ENCODE measurements around the gene MBIP. TPM values are rescaled to one million over a fixed set of nuclear protein-coding genes. Genes with fewer than 3 reads are reported as not detected.

Gene MBIP
- total RNA-seq, 1 experiment from 2014 or later: 27.8 TPM

- TF ChIP-seq CTCF (IDR thresholded peaks at IDR 0.05; ENCODE audit: insufficient read depth in 1 of 2, low read depth in 1 of 2, low read length in 1 of 2, severe bottlenecking in 1 of 2, unreplicated experiment in 1 of 2): no peak
- no peak for DNase-seq
- Mint-ChIP-seq H3K27ac (ENCODE audit: unreplicated experiment) (no peak overlapping the region), H3K27me3 (ENCODE audit: insufficient read depth, unreplicated experiment) (peaks cover 3% of the 10 kb centered on the region), H3K4me1 (ENCODE audit: low read depth, unreplicated experiment) (peaks cover 15% of the 10 kb centered on the region), H3K36me3 (ENCODE audit: insufficient read depth, unreplicated experiment) (peaks cover 4% of the 10 kb centered on the region), H3K4me3 (ENCODE audit: unreplicated experiment) (no peak overlapping the region), H3K9me3 (ENCODE audit: unreplicated experiment) (peaks cover 10% of the 10 kb centered on the region)
- H3K27me3 ChIP-seq (replicated peaks; ENCODE audit: control insufficient read depth, insufficient read depth, low read length): no peaks in the 10 kb centered on the region
- H3K9me3 ChIP-seq: no peaks in the 10 kb centered on the region
- intact Hi-C loops (cut with micrococcal nuclease; ENCODE audit: unreplicated experiment): no loop called here
- POLR2A ChIA-PET: no interaction called here
- CTCF ChIA-PET: no interaction called here
- no peak overlapping the region for H3K4me3 ChIP-seq (ENCODE audit: low read depth, low read length)
- H3K4me1 ChIP-seq: no peaks in the 10 kb centered on the region
- no TSS peak for BruUV-seq (replicated peaks)
- no peaks in the 10 kb centered on the region for H3K36me3 ChIP-seq (ENCODE audit: control insufficient read depth, insufficient read depth, low read length)
Measured at GRCh38 chr14:36281309-36281708, 39.1 kb downstream of the MBIP start.

DNA sequence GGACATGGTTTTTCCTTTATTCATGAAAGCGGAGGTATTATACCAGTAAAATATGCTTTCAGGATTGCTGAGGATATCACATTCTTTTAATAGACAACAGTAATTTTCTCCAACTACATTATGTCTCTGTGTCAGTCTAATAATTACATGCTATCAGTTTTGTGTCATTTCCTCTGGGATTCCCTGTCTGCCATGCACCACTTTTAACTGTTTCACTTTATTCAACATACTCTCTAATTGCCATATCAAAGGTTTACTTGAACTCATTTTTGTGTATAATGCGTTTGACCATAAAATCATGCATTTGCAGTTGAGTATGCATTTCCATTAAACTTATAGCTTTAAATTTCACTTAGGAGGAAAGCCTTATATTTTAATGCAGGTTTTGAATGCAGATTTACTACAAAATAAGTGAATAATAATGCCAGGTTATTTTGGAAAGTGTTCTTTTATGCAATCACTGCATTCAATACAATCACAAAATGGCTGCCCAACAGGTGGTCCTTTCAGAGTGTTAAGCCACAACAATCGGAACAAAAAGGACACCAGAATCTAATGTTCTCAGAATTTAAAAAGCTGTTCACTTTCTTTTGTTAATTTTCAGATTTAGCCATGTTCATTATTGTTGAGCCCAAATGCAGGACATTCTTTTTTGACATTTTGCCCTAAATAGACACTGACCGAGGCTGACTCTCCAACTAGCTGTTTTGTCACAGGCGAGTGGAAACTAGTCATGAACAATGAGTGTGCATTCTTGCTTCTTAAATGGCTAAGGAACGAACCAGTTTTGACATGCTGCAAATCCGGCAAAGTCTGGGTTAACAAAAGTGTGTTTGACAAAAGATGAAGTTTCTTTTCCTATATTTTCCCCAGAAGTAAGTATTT, 40.9 kb downstream of the MBIP start:
- no peak for TF ChIP-seq CTCF (IDR thresholded peaks at IDR 0.05; ENCODE audit: insufficient read depth in 1 of 2, low read depth in 1 of 2, low read length in 1 of 2, severe bottlenecking in 1 of 2, unreplicated experiment in 1 of 2)
- Histone ChIP-seq H3K36me3 (ENCODE audit: control insufficient read depth, insufficient read depth, low read length) (no peaks in the 10 kb centered on the region), H3K4me1 (no peaks in the 10 kb centered on the region), H3K4me3 (ENCODE audit: low read depth, low read length) (no peak overlapping the region), H3K27me3 (replicated peaks; ENCODE audit: control insufficient read depth, insufficient read depth, low read length) (no peaks in the 10 kb centered on the region), H3K9me3 (no peaks in the 10 kb centered on the region)
- ChIA-PET CTCF (no interaction called here), POLR2A (no interaction called here)
- no peak overlapping the region for H3K27ac Mint-ChIP-seq (ENCODE audit: unreplicated experiment)
- no peak for DNase-seq
- peaks cover 5% of the 10 kb centered on the region for H3K4me1 Mint-ChIP-seq (ENCODE audit: low read depth, unreplicated experiment)
- no TSS peak for BruUV-seq (replicated peaks)
- intact Hi-C loops (cut with micrococcal nuclease; ENCODE audit: unreplicated experiment): no loop called here
- peaks cover 3% of the 10 kb centered on the region for H3K27me3 Mint-ChIP-seq (ENCODE audit: insufficient read depth, unreplicated experiment)
- peaks cover 1% of the 10 kb centered on the region for H3K9me3 Mint-ChIP-seq (ENCODE audit: unreplicated experiment)
- no peaks in the 10 kb centered on the region for H3K36me3 Mint-ChIP-seq (ENCODE audit: insufficient read depth, unreplicated experiment)
- H3K4me3 Mint-ChIP-seq (ENCODE audit: unreplicated experiment): no peak overlapping the region

GRCh38 chr14:36275741-36276140, 44.7 kb downstream of the MBIP start:
- POLR2A ChIA-PET: interaction anchor here (0.6 kb wide), 1 partner anchor 55 kb away, joined by 4 read pairs; no protein-coding TSS in a partner anchor
- H3K4me3 ChIP-seq (ENCODE audit: low read depth, low read length): no peak overlapping the region
- DNase-seq: no peak
- H3K4me3 Mint-ChIP-seq (ENCODE audit: unreplicated experiment): no peak overlapping the region
- H3K9me3 Mint-ChIP-seq (ENCODE audit: unreplicated experiment): no peaks in the 10 kb centered on the region
- H3K4me1 ChIP-seq: no peaks in the 10 kb centered on the region
- no peaks in the 10 kb centered on the region for H3K4me1 Mint-ChIP-seq (ENCODE audit: low read depth, unreplicated experiment)
- CTCF ChIA-PET: no interaction called here
- no TSS peak for BruUV-seq (replicated peaks)
- no peaks in the 10 kb centered on the region for H3K36me3 ChIP-seq (ENCODE audit: control insufficient read depth, insufficient read depth, low read length)
- no peaks in the 10 kb centered on the region for H3K36me3 Mint-ChIP-seq (ENCODE audit: insufficient read depth, unreplicated experiment)
- peaks cover 3% of the 10 kb centered on the region for H3K27me3 Mint-ChIP-seq (ENCODE audit: insufficient read depth, unreplicated experiment)
- H3K9me3 ChIP-seq: no peaks in the 10 kb centered on the region
- TF ChIP-seq CTCF (IDR thresholded peaks at IDR 0.05; ENCODE audit: insufficient read depth in 1 of 2, low read depth in 1 of 2, low read length in 1 of 2, severe bottlenecking in 1 of 2, unreplicated experiment in 1 of 2): no peak
- intact Hi-C loops (cut with micrococcal nuclease; ENCODE audit: unreplicated experiment): no loop called here
- no peak overlapping the region for H3K27ac Mint-ChIP-seq (ENCODE audit: unreplicated experiment)
- no peaks in the 10 kb centered on the region for H3K27me3 ChIP-seq (replicated peaks; ENCODE audit: control insufficient read depth, insufficient read depth, low read length)

Measured in Caco-2 (cell line).